Stimulated activated CD4-positive, alpha-beta T cell treated with anti-CD3 and anti-CD28 coated beads, Interleukin-4, amount 100 ng/mL, for 24 hours (primary cell): Measurements from ENCODE around the gene SESTD1.

Experiments used
- DNase-seq: peaks from one replicate; pipeline ENCODE4 v3.0.0-alpha.2; 2020

SESTD1 gene, protein sequence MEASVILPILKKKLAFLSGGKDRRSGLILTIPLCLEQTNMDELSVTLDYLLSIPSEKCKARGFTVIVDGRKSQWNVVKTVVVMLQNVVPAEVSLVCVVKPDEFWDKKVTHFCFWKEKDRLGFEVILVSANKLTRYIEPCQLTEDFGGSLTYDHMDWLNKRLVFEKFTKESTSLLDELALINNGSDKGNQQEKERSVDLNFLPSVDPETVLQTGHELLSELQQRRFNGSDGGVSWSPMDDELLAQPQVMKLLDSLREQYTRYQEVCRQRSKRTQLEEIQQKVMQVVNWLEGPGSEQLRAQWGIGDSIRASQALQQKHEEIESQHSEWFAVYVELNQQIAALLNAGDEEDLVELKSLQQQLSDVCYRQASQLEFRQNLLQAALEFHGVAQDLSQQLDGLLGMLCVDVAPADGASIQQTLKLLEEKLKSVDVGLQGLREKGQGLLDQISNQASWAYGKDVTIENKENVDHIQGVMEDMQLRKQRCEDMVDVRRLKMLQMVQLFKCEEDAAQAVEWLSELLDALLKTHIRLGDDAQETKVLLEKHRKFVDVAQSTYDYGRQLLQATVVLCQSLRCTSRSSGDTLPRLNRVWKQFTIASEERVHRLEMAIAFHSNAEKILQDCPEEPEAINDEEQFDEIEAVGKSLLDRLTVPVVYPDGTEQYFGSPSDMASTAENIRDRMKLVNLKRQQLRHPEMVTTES

DNA sequence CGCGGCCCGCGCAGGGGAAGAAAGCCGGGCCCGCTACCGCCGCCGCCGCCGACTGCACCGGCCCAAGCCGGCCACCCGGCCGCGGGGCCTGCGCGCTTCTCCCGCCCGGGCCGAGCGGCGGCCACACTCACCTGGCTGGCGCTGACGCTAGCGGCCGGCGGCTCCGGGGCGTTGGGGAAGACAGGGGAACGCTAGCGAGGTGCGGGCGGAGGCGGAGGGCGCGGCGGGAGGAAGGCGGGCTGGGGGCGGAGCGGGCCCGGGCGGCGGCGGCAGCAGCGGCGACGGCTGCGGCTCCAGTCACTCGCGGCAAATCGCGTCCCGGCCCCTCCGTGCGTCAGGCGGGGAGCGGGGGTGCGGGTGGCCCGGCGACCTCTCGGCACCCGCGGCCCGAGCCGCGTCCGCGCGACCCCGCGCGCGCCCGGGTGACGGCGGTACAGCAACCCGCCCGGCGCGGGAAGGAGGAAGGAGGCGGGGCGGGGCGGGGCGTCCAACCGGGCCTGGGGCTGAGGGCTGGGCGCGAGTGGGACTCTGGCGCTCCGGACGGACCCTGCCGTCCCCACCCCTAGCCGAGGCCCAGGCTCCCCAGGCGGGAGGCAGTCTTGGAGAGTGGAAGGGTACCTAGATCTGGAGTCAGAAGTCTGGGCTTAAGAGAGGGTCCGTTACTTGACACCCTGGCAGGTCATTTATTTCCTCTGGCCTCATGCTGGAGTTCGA, at the start of gene SESTD1:
Gene SESTD1 (minus strand): TSS at position 465 of the 714 bp plus-strand sequence. CDS start 72,991 bp downstream, outside the sequence.
- peak; percentile 51 for DNase-seq

DNA sequence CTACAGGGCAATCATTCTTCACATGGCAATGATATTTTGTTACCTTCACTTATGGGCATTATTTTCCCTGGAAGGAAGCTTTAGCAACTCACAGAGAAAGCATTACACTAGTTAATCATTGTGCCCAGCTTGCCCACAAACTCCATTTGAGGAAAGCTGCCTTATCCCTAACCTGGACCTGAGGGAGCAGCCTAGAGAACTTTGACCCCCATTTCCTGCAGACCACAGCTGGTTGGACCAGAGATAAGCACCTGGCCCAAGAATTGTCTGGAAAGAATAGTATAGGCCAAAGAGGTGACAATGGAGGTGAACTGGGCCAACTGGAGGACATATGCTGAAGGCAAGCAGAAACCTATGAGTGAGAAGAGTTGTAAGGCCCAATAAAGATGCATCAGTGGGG, 48.4 kb upstream of the SESTD1 start:
- DNase-seq: no peak

DNA sequence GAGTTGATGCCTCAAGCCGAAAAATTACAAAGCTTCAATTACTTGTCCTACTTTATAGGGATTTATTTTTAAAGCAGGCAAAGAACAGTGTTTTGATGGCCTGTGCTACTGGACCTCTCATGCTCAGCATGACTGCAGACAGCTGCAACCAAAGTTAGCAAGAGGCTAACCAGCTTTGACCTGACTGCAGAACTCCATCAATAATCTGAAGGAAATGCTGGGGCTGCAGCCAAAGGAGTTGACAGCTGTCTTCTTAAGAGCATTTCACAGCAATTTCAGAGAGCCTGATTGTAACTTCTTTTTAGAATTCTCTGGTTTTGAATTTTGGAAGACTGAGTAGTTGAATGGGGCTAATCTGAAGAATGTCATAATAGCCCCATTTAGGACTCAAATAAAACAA, 46.5 kb upstream of the SESTD1 start:
- no peak for DNase-seq

DNA sequence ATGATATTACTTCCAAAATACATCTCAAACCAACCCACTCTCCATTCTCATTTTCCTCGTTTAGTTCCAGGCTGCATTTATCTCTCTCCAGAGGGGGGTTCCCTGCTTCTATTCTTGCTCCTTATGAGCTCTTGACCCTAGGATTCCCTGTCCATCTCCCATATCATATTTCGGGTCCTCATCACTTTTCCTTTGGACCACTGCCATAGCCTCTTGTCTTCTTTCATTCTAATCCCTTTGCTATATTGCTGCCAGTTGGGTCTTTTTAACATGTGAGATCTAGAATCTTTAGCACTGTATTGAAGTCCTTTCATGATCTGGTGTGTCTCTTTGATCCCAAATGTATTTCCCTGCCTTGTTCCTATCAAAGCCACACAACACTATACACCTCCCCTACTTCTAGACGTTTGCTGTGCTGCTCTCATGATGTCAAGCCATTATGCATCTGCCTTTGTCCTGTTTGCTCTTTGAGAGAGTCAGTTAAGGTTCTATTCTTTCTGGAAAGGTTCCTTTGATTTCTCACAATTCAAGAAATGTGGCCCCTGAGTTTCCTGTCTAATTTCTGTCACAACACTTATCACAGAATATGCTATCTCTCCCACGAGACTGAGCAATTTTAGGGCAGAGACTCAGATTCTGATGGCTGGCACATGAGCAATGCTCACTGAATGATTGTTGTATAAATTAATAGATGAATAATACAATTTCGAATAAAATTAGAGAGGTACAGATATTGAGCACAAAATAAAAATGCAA, 43.2 kb upstream of the SESTD1 start:
- DNase-seq: no peak

DNA sequence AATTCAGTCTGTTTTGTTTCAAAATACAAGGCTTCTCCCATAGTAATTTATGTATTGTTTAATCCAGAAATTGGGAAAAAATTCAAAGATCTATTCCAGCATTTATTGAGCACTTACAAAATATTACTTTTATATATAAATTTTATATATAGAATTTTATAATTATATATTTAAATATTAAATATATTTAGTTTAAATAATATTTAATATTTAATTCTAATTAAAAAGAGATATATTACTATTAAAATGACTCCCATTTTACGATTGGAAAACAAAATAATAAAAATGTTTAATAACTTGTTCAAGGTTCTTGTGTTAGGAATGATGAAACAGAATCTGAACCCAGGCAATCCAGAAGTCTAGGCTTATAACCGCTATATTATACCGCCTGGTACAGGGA, 40.5 kb upstream of the SESTD1 start:
- DNase-seq: no peak

DNA sequence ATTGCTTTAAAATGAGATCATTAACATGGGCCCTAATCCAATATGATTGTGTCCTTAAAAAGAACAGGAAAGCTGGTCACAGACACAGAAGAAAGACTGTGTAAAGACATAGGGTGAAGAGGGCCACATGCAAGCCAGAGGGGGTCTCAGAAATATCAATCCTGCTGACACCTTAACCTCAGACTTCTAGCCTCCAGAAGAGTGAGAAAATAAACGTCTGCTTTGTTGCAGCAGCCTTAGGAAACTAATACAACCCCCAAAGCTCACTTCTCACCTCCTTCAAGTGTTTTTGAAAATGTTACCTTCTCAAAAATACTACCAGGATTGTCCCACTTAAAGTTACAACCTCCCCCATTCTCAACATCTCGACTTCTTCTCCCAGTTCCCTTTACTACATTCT, 39.8 kb upstream of the SESTD1 start:
- DNase-seq: no peak

DNA sequence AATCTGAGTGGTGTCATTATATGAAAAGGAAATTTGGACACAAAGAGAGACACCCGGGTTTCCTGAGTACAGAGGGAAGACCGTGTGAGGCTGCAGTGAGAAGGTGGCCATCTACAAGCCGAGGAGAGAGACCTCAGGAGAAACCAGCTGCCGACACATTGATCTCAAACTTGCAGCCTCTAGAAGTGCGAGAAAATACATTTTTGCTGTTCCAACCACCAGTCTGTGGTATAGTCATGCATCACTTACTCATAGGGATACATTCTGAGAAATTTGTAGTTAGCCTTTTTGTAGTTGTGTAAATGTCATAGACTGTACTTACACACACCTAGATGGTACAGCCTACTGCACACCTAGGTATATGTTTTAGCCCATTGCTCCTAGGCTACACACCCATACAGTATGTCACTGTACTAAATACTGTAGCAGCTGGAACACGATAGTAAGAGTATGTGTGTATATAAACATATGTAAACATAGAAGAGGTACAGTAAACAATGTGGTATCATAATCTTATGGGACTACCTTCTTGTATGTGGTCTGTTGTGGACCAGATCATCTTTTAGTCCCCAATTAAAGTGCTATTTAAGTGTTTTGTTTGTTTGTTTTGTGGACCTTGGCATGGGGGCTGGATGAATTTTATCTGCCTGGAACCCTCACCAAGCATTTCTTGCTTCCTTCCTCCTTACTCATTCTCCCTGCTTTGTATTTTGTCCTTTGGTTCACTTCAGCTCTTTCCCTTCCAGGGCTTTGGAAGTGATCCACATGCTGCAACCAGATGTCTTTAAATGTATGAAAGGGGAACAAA, 38.3 kb upstream of the SESTD1 start:
- DNase-seq: no peak

DNA sequence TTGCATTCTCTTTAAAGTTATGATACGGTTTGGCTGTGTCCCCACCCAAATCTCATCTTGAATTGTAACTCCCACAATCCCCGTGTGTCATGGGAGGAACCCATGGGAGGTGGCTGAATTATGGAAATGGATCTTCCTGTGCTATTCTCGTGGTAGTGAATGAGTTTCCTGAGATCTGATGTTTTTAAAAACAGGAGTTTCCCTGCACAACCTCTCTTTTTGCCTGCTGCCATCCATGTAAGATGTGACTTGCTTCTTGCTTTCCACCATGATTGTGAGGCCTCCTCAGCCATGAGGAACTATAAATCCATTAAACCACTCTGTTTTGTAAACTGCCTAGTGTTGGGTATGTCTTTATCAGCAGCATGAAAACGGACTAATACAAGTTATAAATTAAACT, 37.5 kb upstream of the SESTD1 start:
- DNase-seq: no peak

DNA sequence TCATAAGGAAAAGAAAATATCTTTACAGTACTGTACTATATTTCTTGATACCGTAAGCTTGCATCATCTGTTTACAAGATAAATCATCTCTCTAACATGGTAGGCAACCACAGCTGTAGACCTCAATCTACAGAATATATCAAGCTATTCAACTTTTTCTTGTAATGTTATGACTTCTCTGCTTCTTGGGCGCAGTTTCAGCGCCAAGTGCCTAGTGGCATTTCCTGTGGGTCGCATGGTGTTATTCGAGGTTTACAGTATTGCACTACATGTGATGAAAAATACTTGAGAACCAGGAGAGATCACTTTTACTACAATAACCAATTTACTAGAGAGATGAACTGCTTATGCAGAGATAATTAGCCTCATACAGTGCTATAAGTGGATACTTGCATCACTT, 34.0 kb upstream of the SESTD1 start:
- no peak for DNase-seq

DNA sequence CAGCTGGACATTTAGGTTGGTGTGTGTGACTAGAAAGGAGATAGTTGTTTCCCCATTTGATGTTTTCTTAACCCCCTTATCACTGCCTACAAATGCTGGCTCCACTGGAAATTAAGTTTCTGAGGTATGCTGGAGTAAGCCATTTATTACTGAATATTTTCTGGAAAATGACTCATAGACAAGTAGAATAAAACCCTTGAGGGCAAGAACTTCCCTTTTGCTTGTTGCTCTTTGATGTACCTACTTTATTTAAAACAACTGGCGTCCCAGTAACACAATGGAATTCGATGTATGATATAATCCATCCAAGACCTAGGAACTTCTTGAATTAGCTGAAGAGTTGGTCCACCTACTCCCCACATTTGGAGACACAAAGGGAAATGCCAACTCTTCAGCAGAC, 33.3 kb upstream of the SESTD1 start:
- no peak for DNase-seq

DNA sequence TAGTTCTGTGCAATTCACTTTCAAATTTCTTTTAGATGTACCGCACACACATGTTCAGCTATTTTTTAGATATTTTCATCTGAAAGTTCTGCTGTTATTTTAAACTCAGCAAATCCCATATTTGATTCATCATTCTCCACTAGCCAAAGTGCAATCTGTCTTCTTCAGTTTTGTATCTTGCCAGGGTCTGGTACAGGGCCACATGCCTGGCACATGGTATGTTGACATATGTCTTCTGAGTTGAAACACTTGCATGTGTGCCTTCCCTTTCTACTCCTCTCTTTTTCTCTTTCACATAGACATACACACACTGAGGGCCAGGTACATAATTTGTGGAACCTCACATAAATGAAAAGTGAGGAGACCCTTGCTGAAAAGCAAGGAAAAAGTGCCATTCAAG, 25.7 kb upstream of the SESTD1 start:
- no peak for DNase-seq

DNA sequence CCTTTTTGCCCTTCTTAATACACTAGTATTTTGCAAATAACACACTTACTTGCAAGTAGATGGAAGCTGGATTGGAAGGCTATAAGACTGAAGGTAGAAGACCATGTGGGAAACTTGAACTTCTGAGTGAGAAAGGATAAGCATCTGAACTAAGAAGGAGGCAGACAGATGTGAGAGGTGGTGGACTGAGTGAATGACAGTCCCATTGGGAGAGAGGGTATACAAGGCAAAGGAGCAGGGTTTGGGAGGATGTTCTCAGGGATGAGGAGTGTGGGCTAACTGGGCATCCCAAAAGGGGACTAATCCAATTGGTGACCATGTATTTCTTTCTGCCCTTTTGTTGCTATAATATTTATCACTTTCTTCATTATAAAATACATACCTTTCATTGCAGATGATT, 20.4 kb upstream of the SESTD1 start:
- DNase-seq: no peak

DNA sequence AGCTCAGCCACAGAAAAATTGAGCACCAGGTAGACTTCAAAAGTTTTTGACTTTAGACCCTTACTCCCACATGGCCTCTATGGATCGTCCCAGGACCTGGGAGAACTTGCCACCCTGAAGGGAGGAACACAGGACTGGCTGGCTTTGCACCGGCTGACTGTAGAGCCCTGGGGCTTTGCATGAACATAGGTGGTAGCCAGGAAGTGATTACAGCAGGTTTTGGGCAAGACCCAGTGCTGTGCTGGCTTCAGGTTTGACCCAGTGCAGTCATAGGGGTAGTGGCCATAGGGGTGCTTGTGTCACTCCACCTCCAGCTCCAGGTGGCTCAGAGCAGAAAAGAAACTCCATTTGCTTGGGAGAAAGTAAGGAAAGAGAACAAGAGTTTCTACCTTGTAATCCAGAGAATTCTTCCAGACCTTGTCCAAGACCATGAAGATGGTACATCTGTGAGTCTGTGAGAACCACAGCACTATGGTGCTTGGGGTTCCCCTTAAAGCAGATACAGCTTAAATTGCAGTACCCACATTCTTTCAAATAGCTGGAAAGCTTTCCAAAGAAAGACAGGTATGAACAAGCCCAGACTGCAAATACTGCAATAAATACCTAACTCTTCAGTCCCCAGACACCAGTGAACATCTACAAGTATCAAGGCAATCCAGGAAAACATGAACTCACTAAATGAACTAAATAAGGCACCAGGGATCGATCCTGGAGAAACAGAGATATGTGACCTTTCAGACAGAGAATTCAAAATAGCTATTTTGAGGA, 13.0 kb upstream of the SESTD1 start:
- DNase-seq: no peak

DNA sequence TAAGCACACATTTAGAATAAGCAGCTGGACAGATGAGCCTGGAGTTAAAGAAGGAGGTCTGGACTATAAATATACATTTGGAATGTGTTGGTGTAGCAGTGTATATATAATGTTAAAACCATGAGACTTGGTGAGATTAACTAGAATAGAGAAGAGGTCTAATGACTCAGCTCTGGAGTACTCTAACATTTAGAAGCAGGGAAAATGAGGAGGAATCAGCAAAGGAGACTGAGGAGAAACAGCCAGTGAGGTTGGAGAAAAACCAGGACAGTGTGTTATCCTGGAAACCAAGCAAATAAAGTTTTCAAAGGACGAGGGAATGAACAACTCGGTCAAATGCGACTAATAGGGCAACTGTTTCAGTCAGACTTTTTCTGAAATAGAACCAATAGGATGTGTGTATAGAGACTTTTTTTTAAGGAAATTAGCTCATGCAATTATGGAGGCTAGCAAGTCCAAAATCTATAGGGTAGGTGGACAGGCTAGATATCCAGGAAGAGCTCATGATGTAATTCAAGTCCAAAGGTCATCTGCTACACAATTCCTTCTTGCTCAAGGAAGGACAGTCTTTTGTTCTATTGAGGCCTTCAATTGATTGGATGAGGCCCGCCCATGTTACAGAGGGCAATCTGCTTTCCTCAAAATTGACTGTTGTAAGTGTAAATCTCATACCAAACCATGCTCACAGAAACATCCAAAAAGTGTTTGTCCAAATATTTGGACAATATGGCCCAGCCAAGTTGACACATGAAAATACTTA, 10.8 kb upstream of the SESTD1 start:
- no peak for DNase-seq

DNA sequence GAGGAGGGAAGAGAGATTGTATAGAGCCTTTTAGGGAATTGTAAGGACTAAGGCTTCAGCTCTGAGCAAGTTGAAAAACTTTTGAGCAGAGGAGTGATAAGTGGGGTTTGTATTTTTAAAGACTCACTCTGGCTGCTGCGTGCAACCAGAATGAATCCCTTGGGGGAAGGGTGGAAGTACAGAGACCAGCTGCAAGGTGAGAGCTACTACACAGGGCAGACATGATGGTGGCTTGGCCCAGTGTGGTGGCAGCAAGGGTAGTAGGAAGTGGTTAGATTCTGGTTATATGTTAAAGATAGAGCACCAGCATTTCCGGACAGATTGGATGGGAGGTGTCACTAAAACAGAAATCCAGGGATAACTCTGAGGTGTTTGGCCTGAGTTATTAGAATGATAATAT, 10.1 kb upstream of the SESTD1 start:
- no peak for DNase-seq

DNA sequence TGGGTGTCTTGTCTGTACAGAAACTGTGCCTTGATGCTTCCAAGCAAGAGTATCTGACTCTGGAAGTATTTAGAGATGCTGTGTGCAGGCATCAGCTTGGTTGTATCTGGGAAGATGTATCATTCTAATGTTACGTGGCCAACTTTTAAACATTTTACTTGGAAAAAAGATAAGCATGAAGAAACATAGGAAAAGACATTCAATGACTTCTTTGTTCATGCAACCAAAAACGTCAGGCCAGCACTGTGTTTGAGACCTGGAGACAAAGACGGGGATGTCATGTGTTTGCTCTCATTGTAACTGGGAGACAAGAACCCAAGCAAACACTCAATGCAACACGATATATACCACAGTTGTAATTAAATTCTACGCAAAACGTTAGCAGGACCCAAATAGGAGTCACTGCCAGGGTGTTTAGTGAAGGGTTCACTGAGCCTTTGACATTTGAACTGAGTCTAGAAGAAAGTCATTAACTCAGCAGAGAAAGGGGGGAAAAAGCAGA, 8.9 kb upstream of the SESTD1 start:
- no peak for DNase-seq

DNA sequence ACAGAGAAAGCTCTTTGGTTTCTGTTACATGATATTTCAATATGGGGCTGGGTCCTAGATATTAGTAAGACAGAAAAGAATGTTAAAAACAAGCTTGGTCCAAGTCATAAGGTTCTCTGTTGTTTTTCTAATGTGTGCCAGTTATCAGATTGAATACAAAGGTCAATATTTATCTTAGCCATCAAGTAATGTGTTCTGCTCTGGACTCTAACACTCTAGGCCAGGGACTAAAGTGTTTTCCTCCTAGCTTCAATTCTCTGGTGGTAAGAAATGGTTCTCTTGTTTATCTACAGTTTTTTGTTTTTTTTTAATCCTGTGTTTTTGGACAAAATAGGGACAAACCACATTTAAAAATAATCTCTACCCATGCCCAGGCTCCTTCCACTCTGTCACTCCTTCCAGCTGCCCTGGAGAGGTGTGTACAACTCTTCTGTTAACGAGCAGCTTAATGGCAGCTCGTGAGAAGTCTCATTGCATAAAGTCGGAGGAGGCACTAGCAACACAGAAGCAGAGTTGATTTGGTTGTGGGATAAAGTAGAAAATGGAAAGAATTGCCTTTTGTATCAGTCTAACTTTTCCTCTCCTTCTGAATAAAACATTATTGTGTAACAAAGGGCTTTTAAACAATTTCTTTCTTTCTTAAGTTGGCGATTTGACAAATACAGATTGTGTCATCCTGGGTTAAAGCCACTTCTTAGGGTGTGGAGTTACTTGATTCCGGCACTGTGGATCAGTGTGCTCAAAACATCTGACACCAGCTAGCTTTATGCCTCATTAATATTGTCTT, 8.0 kb upstream of the SESTD1 start:
- DNase-seq: no peak

DNA sequence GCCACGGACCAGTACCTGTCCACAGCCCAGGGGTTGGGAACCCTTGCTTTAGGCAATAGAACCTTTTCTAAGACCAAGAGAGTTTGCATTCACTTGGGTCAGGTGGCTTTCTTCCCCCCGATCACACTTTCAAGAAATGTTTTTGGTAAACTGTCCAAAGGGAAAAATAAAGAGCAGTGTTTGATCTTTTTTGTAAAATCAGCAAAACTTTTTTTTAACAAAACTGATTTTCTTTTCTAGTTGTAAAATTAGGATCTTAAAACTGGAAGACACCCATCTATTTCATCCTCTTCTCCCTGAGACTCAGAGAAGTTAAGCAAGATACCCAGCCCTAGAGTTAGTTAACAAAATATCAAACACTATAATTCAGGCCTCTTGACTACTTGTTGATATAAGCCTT, 6.1 kb upstream of the SESTD1 start:
- DNase-seq: no peak

DNA sequence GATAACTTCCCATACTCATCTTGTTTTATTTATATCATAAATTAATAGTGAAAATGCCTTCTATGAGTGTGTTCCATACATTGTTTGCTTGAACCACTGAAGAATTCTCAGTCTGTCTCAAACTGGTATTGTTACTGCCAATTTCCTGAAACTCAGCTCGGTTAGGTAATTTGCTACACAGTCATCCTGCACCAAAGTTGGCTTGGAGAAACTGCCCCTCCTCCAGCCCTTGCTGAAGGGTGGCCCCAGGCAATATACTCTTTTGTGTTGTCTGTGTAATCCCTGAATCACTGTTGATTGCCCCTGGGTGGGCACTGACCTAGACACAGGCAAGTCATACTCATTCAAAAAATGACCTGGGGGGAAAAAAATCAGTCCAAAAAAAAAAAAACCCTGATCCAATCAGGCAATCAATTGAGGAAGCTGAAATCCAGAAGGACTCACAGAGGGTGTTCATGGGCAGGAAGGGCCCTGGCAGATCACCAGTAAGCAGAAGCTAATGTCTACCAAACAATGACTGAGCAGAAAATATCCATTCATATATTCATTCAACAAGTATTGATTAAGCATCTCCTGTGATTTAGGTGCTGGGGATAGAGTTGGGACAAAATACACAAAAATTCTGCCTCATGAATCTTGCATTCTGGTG, 3.8 kb upstream of the SESTD1 start:
- DNase-seq: peak; percentile 31
